ENCODE results near the gene PTK7.

DNA sequence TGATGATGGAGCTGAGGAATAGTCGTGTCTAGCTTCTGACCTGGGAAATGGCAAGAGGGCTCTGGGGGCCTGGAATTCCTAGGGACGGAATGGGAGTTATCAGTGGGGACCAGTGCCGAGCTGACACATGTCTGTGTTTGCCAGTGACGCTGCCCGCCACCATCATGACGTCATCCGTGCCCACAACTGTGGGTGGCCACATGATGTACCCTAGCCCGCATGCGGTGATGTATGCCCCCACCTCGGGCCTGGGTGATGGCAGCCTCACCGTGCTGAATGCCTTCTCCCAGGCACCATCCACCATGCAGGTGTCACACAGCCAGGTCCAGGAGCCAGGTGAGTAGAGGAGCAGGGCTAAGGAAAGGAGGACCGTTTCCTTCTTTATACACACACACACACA, 102.0 kb downstream of the PTK7 start:
- TF ChIP-seq CTCF (IDR thresholded peaks at IDR 0.05; ENCODE audit: low read depth, low read length) (no peak), POLR2A (IDR thresholded peaks at IDR 0.05; ENCODE audit: extremely low read depth, insufficient read length) (no peak), MYC (IDR thresholded peaks at IDR 0.05; ENCODE audit: low read depth, low read length) (no peak)
- TF ChIP-seq, protein P1, sequence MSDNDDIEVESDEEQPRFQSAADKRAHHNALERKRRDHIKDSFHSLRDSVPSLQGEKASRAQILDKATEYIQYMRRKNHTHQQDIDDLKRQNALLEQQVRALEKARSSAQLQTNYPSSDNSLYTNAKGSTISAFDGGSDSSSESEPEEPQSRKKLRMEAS (IDR thresholded peaks at IDR 0.05; ENCODE audit: low read depth, low read length): no peak

Data from NB4 (cell line).